PC-9 (cell line): Measurements from ENCODE around the gene FBXO48.

ENCODE experiments used
- EZH2 ChIP-seq: fragments of 200-600 bp; sonication (generic); IDR thresholded peaks from 2 replicates; pipeline ENCODE4 v1.8.0; 2017; ENCODE audit warnings: antibody characterized with exemption, low read depth
- TF ChIP-seq, protein P1 (sequence below): fragments of 200-600 bp; sonication (generic); conservative IDR thresholded peaks from 2 replicates; pipeline ENCODE4 v1.6.1; 2017; ENCODE audit warnings: mixed run types, antibody characterized with exemption, mild to moderate bottlenecking, moderate library complexity

DNA sequence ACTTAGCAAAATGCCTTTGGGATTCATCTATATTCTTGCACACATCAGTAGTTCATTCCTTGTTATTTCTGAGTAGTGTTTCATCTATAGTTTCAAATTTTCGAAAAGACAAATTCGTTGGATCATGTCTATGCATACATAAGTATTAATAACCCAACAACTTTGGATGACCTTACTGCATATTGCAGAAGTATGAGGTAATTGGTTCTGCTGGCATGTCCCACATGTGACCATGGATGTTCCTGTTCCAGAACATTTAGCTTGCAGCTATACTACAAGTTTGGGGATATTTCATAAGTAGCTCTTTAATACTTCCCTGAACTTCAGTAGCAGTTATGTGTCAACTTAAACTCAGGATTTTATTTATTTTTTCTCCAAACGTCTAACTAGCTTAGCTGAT is 45.2 kb upstream of the FBXO48 start:
- TF ChIP-seq, protein P1, sequence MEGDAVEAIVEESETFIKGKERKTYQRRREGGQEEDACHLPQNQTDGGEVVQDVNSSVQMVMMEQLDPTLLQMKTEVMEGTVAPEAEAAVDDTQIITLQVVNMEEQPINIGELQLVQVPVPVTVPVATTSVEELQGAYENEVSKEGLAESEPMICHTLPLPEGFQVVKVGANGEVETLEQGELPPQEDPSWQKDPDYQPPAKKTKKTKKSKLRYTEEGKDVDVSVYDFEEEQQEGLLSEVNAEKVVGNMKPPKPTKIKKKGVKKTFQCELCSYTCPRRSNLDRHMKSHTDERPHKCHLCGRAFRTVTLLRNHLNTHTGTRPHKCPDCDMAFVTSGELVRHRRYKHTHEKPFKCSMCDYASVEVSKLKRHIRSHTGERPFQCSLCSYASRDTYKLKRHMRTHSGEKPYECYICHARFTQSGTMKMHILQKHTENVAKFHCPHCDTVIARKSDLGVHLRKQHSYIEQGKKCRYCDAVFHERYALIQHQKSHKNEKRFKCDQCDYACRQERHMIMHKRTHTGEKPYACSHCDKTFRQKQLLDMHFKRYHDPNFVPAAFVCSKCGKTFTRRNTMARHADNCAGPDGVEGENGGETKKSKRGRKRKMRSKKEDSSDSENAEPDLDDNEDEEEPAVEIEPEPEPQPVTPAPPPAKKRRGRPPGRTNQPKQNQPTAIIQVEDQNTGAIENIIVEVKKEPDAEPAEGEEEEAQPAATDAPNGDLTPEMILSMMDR: no peak
- no peak for TF ChIP-seq EZH2
